Ovary (tissue), 3 donors: Measurements from ENCODE around the gene ZNF768.

Experiments used
- CTCF ChIP-seq, 3 donors: fragments of 450-650 bp in 2 of 3; fragments of 200-600 bp in 1 of 3; IDR thresholded peaks; one replicate each; pipeline versions ENCODE4 v1.5.1 to v1.8.0; 2016 to 2022; ENCODE audit warnings: antibody characterized with exemption in 3 of 3, mild to moderate bottlenecking in 1 of 3
- POLR2A ChIP-seq: fragments of 450-650 bp; IDR thresholded peaks from one replicate; pipeline ENCODE4 v1.6.1; 2017; ENCODE audit warnings: antibody characterized with exemption, mild to moderate bottlenecking, moderate library complexity
- donor health status: DM: no; HTN: no; CAD: no.

GRCh38 chr16:30561089-30561816 is 34.9 kb upstream of the ZNF768 start:
- TF ChIP-seq POLR2A (no peak), CTCF (IDR thresholded peaks at IDR 0.05) (no peak)
